Epidermal melanocyte (primary cell): ENCODE results near the gene WIPF2.

Experiments used
- DNase-seq: peaks from one replicate; pipeline ENCODE4 v3.0.0; 2011; ENCODE audit warnings: low spot score; ENCODE audit not compliant: insufficient read length

The WIPF2 gene

GRCh38 chr17:40247926-40248495 is 28.9 kb downstream of the WIPF2 start:
- DNase-seq: no peak

DNA sequence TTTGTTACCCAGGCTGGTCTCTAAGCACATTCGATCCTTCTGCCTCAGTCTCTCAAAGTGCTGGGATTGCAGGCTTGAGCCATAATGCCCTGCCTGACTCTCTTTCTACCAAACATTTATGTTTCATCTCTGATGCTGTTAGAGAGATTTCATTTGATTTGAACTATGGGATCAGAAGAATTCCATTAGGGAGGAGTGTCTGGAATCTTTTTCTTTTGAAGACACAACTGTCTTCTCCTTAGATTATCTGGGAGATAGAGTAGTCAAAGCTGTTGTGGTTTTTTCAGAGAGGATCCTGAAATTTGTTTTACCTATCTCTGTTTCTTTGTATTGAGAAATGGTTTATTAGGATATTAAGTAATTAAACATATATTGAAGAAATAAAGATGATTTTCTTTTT is 29.4 kb downstream of the WIPF2 start:
- no peak for DNase-seq

DNA sequence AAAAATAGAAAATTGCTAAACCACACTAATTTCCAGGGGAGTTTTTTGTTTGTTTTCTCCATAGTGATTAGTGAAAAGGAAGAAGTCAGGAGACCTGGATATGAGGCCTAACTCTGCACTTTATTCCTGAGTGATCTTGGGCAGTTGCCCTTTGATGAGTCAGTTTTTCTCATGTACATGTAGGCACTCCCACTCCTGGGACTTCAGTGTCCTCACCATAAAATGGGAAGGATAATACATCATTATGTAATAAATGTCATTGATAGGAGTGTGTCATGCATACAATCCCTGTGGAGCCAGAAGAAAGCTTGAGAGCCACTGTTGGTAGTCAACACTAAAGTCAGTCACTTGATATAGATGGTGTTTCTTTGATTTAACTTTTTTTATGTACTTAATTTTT is 32.5 kb downstream of the WIPF2 start:
- DNase-seq: no peak

GRCh38 chr17:40253565-40253964 is 34.5 kb downstream of the WIPF2 start:
- DNase-seq: peak; percentile 42

DNA sequence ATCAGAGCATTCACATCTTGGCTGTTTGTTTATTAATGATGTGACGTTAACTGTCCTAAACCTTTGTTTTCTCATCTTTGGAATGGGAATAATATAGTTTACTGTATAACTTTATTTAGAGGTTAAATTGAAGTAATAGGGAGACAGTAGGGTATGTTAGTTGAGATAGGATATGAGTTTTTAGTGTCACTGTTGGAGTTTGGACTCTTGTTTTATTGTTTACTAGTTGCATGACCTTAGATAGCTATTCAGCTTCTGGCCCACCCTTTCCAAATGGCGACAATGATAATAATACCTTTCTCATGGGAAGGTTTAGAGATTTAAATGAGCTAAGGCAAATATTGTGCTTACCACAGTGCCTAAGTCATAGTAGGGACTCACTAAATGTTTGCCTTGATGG is 40.4 kb downstream of the WIPF2 start:
- DNase-seq: no peak

GRCh38 chr17:40260528-40260927 is 41.4 kb downstream of the WIPF2 start:
- DNase-seq: no peak

GRCh38 chr17:40264458-40265185 is 45.5 kb downstream of the WIPF2 start:
- no peak for DNase-seq

DNA sequence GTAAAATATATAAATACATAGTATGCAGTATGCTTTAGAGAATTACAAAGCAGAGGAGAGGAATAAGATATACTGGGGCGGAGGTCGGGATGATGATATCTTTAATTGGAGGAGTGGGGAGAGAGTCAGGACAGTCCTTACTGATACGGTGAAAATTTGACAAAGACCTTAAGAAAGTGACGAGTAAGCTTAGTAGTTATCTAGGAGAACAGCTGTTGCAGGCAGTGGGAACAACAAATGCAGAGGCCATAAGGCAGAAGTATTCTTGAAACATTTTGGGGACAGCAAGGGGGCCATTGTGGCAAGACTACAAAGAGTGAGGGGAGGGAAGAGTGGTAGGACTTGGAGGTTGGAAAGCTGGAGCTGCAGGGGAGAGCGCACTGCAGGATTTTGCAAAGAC is 46.2 kb downstream of the WIPF2 start:
- DNase-seq: no peak

GRCh38 chr17:40266882-40267281 is 47.8 kb downstream of the WIPF2 start:
- no peak for DNase-seq

DNA sequence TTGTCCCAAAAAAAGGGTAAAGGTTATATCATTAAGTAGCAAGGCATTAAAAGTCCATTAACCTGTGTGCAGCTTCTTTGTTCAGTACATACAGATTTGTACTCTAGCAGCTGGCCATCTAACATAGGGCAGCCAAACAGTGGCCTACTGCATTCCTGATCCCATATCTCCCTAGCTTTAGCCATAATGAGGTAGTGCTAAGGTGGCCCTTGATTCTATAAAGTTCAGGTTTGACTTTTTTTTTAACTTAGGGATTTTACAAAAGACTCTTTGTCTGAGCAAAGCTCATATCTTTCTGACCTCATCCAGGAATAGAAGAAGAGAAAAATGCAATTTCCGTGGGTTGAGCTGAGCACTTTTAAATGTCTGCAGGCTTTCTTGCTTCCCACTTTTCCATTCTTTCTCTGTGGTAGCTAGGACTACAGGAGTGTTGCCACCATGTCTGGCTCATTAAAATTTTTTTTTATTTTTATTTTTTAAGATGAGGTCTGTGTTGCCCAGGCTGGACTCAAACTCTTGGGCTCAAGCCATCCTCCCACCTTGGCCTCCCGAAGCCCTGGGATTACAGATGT is 49.1 kb downstream of the WIPF2 start:
- no peak for DNase-seq

GRCh38 chr17:40278414-40278813 is 59.3 kb downstream of the WIPF2 start:
- no peak for DNase-seq

DNA sequence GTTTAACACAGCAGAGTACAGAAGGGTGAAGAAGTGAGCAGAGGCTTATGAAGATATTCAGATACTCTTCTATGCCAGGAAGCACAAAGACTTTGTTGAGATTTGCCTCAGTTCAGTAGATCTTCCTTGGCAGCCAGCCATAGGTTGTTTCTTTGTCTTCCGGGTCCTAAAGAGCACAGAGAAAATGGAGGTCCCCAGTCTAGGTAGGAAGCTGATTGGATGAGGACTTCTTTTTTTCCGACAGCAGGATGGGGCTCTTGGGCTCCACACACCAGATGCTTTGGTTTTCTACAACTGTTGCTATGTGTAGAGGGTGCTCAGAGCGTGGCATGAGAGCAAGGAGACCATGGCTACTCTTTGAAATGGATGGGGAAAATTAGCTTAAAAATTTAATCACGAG is 60.3 kb downstream of the WIPF2 start:
- DNase-seq: no peak

- no peak for DNase-seq
Measured at GRCh38 chr17:40281663-40282062, 62.6 kb downstream of the WIPF2 start.

DNA sequence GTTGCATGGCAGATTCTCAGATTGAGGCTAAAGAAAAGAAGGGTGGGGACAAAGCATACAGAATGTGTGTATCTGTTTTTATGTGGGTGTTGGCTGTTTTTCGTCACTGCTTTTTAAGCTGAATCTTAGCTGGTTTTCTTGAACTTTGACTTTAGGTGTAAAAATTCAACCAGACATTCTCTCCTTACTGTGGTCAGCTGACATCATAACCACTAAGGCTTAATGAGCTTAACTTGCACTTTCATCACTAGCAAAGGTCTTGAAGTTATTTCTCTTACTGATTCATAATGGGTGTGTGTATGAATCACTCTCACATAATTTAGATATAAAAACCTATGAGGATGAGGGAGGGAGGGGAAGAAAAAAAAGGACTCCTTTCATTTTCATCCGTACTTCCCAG is 64.6 kb downstream of the WIPF2 start:
- no peak for DNase-seq

DNA sequence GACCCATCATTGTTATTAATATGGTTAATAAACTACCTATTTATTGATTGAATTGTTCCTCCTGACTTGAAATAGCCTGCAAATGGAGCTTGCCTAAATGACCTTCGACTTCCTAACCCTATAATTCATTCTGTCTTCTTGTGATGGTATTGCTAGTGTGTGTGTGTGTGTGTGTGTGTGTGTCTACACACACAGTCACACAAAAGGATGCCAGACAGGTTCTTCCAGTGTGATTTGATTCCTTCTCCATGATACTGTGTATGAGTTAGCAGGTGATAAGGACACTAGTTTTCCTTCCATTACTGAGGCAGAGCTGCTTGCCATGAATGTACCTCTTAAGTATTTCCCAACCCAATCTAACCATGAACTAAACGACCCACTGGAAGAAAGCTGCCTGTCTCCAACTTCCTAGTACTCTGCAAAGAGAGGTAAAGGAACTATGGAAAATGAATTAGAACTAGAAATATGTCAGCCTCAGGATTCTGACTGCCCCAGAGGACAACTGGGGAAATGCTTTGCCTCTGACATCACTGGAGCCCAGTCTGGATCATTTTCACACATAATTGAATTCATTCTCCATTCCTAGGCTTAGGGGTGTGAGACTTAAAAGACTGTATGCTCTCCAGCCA is 65.1 kb downstream of the WIPF2 start:
- peak; percentile 44 for DNase-seq

- no peak for DNase-seq
Measured at GRCh38 chr17:40286473-40286872, 67.4 kb downstream of the WIPF2 start.

GRCh38 chr17:40287159-40287493 is 68.0 kb downstream of the WIPF2 start:
- no peak for DNase-seq

- DNase-seq: peak; percentile 92
Measured at GRCh38 chr17:40287494-40288369, 68.6 kb downstream of the WIPF2 start, which contains the start of gene CDC6. TSS of gene CDC6 (plus strand) at chr17:40287879. CDS start at chr17:40289421, 1,542 bp downstream.

- no peak for DNase-seq
Measured at GRCh38 chr17:40290629-40291280, 71.7 kb downstream of the WIPF2 start.

GRCh38 chr17:40291281-40291664 is 72.2 kb downstream of the WIPF2 start:
- DNase-seq: no peak

- DNase-seq: no peak
Measured at GRCh38 chr17:40293363-40293762, 74.3 kb downstream of the WIPF2 start.
